Ascending aorta (tissue), 2 donors: ENCODE measurements around the gene TMEM19. TPM values are rescaled to one million over a fixed set of nuclear protein-coding genes. Genes with fewer than 3 reads are reported as not detected.

Experiments used
- DNase-seq, 2 donors: peaks; one replicate each; pipeline ENCODE4 v3.0.0-alpha.2; 2019; ENCODE audit warnings: low spot score in 2 of 2
- H3K27ac ChIP-seq, 2 donors: fragments of 200-600 bp; sonication (generic); one replicate each; pipeline ENCODE4 v1.5.1; 2016 to 2017; ENCODE audit warnings: mild to moderate bottlenecking in 1 of 2
- H3K27me3 ChIP-seq: fragments of 200-600 bp; sonication (generic); one replicate; pipeline ENCODE4 v1.5.1; 2017
- H3K36me3 ChIP-seq, 2 donors: fragments of 200-600 bp; sonication (generic); one replicate each; pipeline ENCODE4 v1.5.1; 2016
- H3K4me1 ChIP-seq, 2 donors: fragments of 200-600 bp; sonication (generic); one replicate each; pipeline ENCODE4 v1.5.1; 2016 to 2017; ENCODE audit warnings: mild to moderate bottlenecking in 1 of 2
- H3K4me3 ChIP-seq, 2 donors: fragments of 200-600 bp; sonication (generic); one replicate each; pipeline ENCODE4 v1.5.1; 2016 to 2017; ENCODE audit warnings: mild to moderate bottlenecking in 1 of 2
- H3K9me3 ChIP-seq, 2 donors: fragments of 200-600 bp; sonication (generic); one replicate each; pipeline ENCODE4 v1.5.1; 2016
- CTCF ChIP-seq, 3 experiments: fragments of 200-600 bp in 2 of 3; fragments of 450-650 bp in 1 of 3; sonication (generic) in 2 of 3; IDR thresholded peaks; one replicate each; pipeline ENCODE4 v1.5.1; 2016 to 2019; ENCODE audit warnings: antibody characterized with exemption in 3 of 3, mild to moderate bottlenecking in 1 of 3, moderate library complexity in 1 of 3
- intact Hi-C: fragments of 100-400 bp; cut with DNase I; formaldehyde crosslinking; loops from one replicate; pipeline ENCODE4 v1.15.1; 2023
- total RNA-seq: library from RNA; depleted of rRNA; stranded (reverse); fragments of >200 nt; gene quantifications from one replicate; pipeline ENCODE4 v1.1.0, GENCODE V29; 2016

Gene TMEM19
- total RNA-seq, 1 donor from 2014 or later: 14.5 TPM

- H3K36me3 ChIP-seq: peaks cover 24 to 25% of the 10 kb centered on the region in 2 donors
- intact Hi-C loops: loop anchor here (5.0 kb wide), 1 partner anchor 1420 kb away; the partner anchor contains the start of gene CNOT2
- H3K4me1 ChIP-seq: peaks cover 0 to 17% of the 10 kb centered on the region in 2 donors
- peak overlapping the region; percentile 91 to 95 for H3K4me3 ChIP-seq
- no peak for TF ChIP-seq CTCF (IDR thresholded peaks at IDR 0.05)
- H3K9me3 ChIP-seq: no peaks in the 10 kb centered on the region
- H3K27me3 ChIP-seq: no peaks in the 10 kb centered on the region
- no peak for DNase-seq
- H3K27ac ChIP-seq: peak overlapping the region; percentile 96 to 98
Observed at GRCh38 chr12:71661977-71662530, 23.8 kb upstream of the TMEM19 start.

DNA sequence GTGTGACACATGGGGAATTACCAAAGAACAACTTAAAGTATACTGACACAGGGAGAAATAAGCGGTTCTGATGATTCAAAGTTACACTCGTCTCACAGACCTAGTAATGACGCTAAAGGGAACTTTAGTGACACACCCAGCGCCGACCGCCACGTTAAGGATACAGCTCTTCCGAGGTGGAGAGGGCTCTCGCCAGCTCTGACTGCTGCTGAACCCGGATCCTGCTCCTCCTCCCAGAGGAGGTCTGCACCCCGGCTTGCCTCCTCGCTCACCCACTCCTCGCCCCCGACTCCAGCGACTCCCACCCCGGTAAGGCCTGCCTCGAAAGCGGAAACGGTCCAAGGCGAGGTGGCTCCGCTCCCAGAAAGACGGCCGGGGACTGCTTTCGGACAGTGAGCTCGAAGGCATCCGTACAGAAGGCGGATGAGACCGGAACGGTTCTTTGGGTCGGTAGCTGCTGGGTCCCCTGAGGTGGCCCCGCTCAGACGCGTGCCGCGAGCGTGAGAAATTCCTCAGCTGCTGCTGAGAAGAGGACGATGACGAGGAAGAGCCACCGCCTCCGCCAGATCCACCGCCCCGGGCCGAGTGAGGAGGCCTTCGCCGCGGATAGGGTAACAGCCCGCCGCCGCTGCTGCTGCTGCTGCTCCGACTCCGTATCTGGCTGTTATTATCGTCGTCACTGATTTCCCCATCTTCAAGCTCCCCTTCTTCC is 22.9 kb upstream of the TMEM19 start:
- no peak for TF ChIP-seq CTCF (IDR thresholded peaks at IDR 0.05)
- intact Hi-C loops: loop anchor here (1.0 to 5.0 kb wide), 3 partner anchors 23 to 1421 kb away; partner anchors contain the start of genes CNOT2, RAB21 and TMEM19
- DNase-seq: peak in 1 of 2 donors; percentile 77
- peak overlapping the region; percentile 91 to 95 for H3K4me3 ChIP-seq
- H3K27ac ChIP-seq: peak overlapping the region; percentile 96 to 98
- no peaks in the 10 kb centered on the region for H3K27me3 ChIP-seq
- peaks cover 16 to 19% of the 10 kb centered on the region in 2 donors for H3K36me3 ChIP-seq
- no peaks in the 10 kb centered on the region for H3K9me3 ChIP-seq
- peaks cover 0 to 17% of the 10 kb centered on the region in 2 donors for H3K4me1 ChIP-seq

- TF ChIP-seq CTCF (IDR thresholded peaks at IDR 0.05): peak in 2 of 3 experiments; percentile 24 to 32
- peaks cover 9 to 12% of the 10 kb centered on the region in 2 donors for H3K36me3 ChIP-seq
- H3K27me3 ChIP-seq: no peaks in the 10 kb centered on the region
- H3K4me3 ChIP-seq: peak within 1 kb of the TSS; percentile 91 to 95
- no peaks in the 10 kb centered on the region for H3K9me3 ChIP-seq
- H3K4me1 ChIP-seq: peaks cover 0 to 17% of the 10 kb centered on the region in 2 donors
- peak within 1 kb of the TSS; percentile 96 to 98 for H3K27ac ChIP-seq
- intact Hi-C loops: loop anchor here (1.0 to 5.0 kb wide), 4 partner anchors 23 to 1421 kb away; partner anchors contain the start of genes CNOT2, RAB21, TBC1D15 and TMEM19
- peak; percentile 92 to 97 for DNase-seq
Observed at GRCh38 chr12:71663561-71664410, 22.1 kb upstream of the TMEM19 start, which contains the start of the genes THAP2 and ZFC3H1. TSS of gene THAP2 (plus strand) at chr12:71664301. CDS start at chr12:71664510, 209 bp downstream. TSS of gene ZFC3H1 (minus strand) at chr12:71663848. CDS start at chr12:71663610, 238 bp downstream.

DNA sequence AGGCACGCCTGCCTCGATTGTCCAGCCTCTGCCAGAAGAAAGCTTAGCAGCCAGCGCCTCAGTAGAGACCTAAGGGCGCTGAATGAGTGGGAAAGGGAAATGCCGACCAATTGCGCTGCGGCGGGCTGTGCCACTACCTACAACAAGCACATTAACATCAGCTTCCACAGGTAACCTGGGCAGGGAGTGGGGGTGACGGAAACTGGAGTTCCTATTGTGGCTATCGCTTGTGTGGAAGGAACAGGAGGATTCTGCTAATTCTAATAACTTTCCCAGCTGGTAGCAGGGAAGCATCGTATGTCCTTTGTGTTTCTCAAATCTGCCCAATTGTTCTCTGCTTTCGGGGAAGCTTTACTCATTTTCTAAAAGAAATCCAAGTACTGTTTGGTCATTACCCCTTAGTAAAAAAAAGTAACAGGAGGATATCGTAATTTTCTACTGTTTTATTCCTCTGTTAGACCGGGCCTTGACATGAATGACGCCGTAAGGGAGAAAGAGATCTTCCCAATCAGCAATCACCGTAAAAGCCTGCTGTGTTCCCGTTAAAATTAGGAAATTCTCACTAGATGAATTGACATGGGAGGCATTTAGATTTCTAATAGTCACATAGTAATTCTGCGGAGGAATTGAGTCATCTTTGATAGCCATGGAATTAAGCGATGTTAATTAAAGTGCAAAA is 21.3 kb upstream of the TMEM19 start:
- Histone ChIP-seq H3K27me3 (no peaks in the 10 kb centered on the region), H3K27ac (peak overlapping the region; percentile 92 to 96), H3K9me3 (no peaks in the 10 kb centered on the region), H3K4me1 (peaks cover 0 to 17% of the 10 kb centered on the region in 2 donors), H3K4me3 (peak overlapping the region; percentile 91 to 95), H3K36me3 (peaks cover 2 to 5% of the 10 kb centered on the region in 2 donors)
- DNase-seq: no peak
- no peak for TF ChIP-seq CTCF (IDR thresholded peaks at IDR 0.05)
- intact Hi-C loops: loop anchor here (2.0 to 5.0 kb wide), 2 partner anchors 174 to 1422 kb away; partner anchors contain the start of genes CNOT2 and TBC1D15
